GM12865 (cell line): ENCODE data around the gene PSME4.

Source experiments
- DNase-seq: peaks from one replicate; pipeline ENCODE4 v3.0.0; 2010; ENCODE audit warnings: low read depth
- H3K4me3 ChIP-seq: 2 replicates; pipeline ENCODE4 v1.5.1; 2011; ENCODE audit warnings: mild to moderate bottlenecking, low read depth, low read length, control low read depth
- TF ChIP-seq, protein P1 (sequence below): IDR thresholded peaks from 2 replicates; pipeline ENCODE4 v1.5.1; 2011; ENCODE audit warnings: low read length, control low read depth, low read depth, inconsistent platforms; ENCODE audit not compliant: insufficient read depth; ENCODE audit errors: missing control alignments

Gene PSME4

DNA sequence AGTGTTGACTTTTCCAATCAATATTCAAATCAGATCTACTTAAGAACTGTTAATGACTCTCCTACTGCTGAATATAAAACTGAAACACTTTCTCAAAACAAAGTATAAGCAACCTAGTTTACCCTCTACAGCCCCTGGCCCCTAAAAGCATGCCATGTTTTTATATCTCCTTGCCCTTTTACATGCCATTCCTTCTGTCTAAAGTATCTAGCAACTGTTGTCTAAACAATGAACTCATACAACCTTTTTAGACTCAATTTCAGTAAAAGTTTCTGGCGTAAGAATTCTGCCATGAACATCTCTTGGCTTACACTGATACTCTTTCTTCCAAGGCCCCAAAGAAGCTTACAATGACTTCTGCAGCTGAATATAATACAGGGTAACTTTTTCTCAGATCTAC is 63.2 kb downstream of the PSME4 start:
- H3K4me3 ChIP-seq: no peak overlapping the region
- TF ChIP-seq, protein P1, sequence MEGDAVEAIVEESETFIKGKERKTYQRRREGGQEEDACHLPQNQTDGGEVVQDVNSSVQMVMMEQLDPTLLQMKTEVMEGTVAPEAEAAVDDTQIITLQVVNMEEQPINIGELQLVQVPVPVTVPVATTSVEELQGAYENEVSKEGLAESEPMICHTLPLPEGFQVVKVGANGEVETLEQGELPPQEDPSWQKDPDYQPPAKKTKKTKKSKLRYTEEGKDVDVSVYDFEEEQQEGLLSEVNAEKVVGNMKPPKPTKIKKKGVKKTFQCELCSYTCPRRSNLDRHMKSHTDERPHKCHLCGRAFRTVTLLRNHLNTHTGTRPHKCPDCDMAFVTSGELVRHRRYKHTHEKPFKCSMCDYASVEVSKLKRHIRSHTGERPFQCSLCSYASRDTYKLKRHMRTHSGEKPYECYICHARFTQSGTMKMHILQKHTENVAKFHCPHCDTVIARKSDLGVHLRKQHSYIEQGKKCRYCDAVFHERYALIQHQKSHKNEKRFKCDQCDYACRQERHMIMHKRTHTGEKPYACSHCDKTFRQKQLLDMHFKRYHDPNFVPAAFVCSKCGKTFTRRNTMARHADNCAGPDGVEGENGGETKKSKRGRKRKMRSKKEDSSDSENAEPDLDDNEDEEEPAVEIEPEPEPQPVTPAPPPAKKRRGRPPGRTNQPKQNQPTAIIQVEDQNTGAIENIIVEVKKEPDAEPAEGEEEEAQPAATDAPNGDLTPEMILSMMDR: no peak
- no peak for DNase-seq

DNA sequence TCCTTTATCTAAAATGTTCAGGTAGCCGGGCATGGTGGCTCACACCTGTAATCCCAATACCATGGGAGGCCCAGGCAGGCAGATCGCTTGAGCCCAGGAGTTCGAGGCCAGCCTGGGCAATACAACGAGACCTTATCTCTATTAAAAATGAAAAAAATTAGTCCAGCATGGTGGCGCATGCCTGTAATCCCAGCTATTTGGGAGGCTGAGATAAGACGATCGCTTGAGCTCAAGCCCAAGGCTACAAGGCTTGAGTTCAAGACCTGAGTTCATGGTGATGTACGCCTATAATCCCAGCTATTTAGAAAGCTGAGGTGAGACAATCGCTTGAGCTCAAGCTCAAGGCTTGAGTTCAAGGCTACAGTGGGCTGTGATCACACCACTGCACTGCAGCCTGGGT is 65.4 kb downstream of the PSME4 start:
- H3K4me3 ChIP-seq: no peak overlapping the region
- TF ChIP-seq, protein P1: no peak
- DNase-seq: no peak

DNA sequence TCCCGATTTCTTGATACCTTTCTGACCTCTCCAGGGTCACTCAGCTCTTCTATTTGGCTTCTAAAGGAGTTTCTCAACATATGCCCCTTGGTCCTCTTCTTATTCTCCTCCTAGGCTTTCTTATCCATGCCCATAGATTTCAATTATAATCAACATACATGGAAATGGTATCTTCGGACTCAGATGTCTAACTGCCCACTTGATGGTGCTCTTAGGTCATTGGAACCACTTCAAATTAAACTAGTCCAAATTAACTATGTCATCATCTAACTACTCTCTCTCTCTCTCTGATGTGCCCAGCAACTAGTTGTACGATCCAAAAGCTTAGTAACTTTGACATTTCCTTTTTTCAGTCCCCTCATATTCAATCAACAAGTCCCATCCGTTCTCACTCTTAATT is 67.8 kb downstream of the PSME4 start:
- DNase-seq: no peak
- TF ChIP-seq, protein P1: no peak
- no peak overlapping the region for H3K4me3 ChIP-seq

DNA sequence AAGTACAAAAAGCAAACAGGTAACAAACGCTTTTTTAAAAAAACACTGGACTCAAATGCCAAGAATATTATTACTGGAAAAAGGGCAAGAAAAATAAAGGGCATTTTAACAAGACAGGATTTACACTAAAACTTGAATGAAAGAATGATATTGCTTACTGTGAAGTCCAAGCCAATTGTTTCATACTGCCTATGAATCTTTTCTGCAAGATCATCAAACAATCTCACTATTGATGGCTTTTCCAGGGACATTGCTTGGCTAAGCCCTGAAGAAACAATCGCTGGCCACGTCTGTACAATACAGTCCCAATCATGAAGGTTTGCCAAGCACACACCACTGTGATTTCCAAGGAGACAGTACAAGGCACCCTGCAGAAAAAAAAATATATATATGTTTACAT is 69.6 kb downstream of the PSME4 start:
- TF ChIP-seq, protein P1: no peak
- DNase-seq: no peak
- no peak overlapping the region for H3K4me3 ChIP-seq

DNA sequence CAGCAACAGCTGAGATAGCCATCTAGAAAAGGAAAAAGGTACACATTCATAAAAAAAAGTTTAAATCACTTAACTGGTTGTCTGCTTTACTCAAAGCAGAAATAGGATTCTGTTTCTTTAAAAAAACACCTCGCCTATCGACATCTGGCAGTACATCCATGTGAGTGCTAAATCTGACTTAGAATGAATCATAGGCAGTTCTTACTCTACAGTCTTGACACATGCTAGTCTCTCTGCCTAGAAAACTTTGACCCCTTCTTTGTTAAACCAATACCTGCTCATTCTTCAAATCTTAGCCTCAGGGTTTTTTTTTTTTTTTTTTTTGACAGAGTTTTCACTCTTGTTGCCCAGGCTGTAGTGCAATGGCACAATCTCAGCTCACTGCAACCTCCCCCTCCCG is 73.9 kb downstream of the PSME4 start:
- no peak for DNase-seq
- TF ChIP-seq, protein P1: no peak
- H3K4me3 ChIP-seq: no peak overlapping the region

DNA sequence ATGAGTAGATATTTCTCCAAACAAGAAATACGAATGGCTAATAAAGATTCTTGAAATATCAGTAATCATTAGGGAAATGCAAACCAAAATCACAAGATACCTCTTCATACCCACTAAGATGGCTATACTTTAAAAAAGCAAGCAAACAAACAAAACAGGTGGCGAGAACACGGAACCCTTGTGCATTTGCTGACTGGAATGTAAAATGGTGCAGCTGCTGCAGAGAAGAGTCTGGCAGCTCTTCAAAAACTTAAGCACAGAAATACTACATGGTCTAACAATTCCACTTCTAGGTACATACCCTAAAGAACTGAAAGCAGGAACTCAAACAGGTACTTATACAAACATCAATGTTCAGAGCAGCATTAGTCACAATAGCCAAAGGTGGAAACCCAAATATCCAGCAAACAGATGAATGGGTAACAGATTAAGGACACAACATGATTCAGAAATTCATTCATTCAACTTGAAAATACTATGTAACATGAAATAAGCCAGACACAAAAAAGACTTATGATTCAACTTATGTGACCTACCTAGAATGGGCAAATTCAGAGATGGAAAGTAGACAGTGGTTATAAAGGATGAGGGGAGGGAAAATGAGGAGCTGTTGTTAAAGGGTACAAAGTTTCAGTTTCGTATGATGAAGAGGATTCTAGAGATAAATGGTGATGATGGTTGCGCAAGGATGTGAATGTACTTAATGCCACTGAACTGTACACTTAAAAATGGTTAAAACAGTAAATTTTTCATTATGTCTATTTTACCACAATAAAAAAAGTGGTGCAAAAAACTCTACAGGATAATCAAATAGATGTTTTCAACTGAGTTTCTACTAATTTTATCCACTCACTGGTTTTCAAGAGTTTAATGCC is 84.2 kb downstream of the PSME4 start:
- DNase-seq: no peak

More for the DNA sequence above, 84.2 kb downstream of the PSME4 start:
- no peak overlapping the region for H3K4me3 ChIP-seq
- TF ChIP-seq, protein P1: no peak
